Endothelial cell of umbilical vein (primary cell): ENCODE results near the gene AFDN.

Source experiments
- CTCF ChIP-seq, 2 donors: IDR thresholded peaks; 1 replicate in 1 of 2; 2 replicates in 1 of 2; pipeline ENCODE4 v1.5.1; 2011; ENCODE audit warnings: low read length in 2 of 2, mild to moderate bottlenecking in 2 of 2, moderate library complexity in 2 of 2, control low read depth in 1 of 2, inconsistent platforms in 1 of 2, low read depth in 1 of 2; ENCODE audit not compliant: insufficient read depth in 1 of 2; ENCODE audit errors: extremely low read depth in 1 of 2
- EZH2 ChIP-seq: IDR thresholded peaks from 2 replicates; pipeline ENCODE4 v1.6.1; 2012; ENCODE audit warnings: borderline replicate concordance, low read depth, mild to moderate bottlenecking, moderate library complexity, low read length, inconsistent platforms; ENCODE audit not compliant: severe bottlenecking
- FOS ChIP-seq: IDR thresholded peaks from 2 replicates; pipeline ENCODE4 v1.6.1; 2011; ENCODE audit warnings: mild to moderate bottlenecking, low read length, moderate library complexity, borderline replicate concordance; ENCODE audit not compliant: insufficient read depth
- JUN ChIP-seq: IDR thresholded peaks from 2 replicates; pipeline ENCODE4 v1.6.1; 2011; ENCODE audit warnings: borderline replicate concordance, low read depth; ENCODE audit not compliant: insufficient read length, insufficient read depth
- MAX ChIP-seq: IDR thresholded peaks from 2 replicates; pipeline ENCODE4 v1.6.1; 2011; ENCODE audit not compliant: insufficient read depth, insufficient read length
- MYC ChIP-seq: IDR thresholded peaks from one replicate; pipeline ENCODE4 v1.6.1; 2011; ENCODE audit warnings: mild to moderate bottlenecking, low read depth, low read length
- POLR2A ChIP-seq: IDR thresholded peaks from 2 replicates; pipeline ENCODE4 v1.6.1; 2012; ENCODE audit warnings: low read depth, mild to moderate bottlenecking, control low read depth, low read length
- POLR2AphosphoS5 ChIP-seq: IDR thresholded peaks from 2 replicates; pipeline ENCODE4 v1.6.1; 2012; ENCODE audit warnings: low read depth, mild to moderate bottlenecking, control low read depth, low read length, moderate library complexity; ENCODE audit not compliant: insufficient read depth

GRCh38 chr6:167778497-167779128, 48.1 kb upstream of the AFDN start:
- TF ChIP-seq CTCF (IDR thresholded peaks at IDR 0.05; ENCODE audit: extremely low read depth in 1 of 2, insufficient read depth in 1 of 2, low read depth in 1 of 2, low read length in 2 of 2) (no peak), JUN (no peak), POLR2A (no peak), MAX (no peak), FOS (no peak), EZH2 (no peak), POLR2AphosphoS5 (no peak), MYC (no peak)
